Stimulated activated CD4-positive, alpha-beta T cell treated with anti-CD3 and anti-CD28 coated beads, TNF-alpha, amount 100 ng/mL, for 48 hours (primary cell): ENCODE data around the gene PLXNA2.
A peak's percentile ranks its signal among the peaks of the same experiment; 100 is the strongest.

Experiments used
- DNase-seq, 3 donors: peaks; one replicate each; pipeline ENCODE4 v3.0.0-alpha.2; 2020; ENCODE audit warnings: low read depth in 3 of 3

PLXNA2 gene

GRCh38 chr1:208002078-208002477 lies 242.1 kb downstream of the PLXNA2 start:
- DNase-seq = no peak

GRCh38 chr1:208000504-208000903 lies 243.7 kb downstream of the PLXNA2 start:
- no peak for DNase-seq

DNA sequence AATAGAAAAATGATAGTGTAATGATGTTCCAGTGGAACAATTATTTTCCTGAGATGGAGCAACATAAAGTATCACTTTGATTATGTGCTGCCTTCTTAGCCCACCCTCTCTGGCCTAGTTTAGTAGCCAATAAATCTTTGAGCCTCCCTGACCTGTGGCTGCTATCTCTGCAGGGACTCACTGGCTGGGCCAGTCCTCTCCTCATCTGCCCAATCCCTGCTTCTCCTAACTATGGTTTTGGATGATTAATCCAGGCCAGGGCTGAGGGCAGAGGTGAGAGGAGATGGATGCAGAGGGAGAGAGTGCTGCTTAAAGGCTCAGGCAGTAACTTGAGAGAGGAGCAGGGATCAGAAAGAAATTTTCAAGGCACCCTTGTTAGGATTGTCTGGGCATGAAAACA lies 244.2 kb downstream of the PLXNA2 start:
- no peak for DNase-seq

- no peak for DNase-seq
These were observed 244.8 kb downstream of the PLXNA2 start for GRCh38 chr1:207999274-207999915.

DNA sequence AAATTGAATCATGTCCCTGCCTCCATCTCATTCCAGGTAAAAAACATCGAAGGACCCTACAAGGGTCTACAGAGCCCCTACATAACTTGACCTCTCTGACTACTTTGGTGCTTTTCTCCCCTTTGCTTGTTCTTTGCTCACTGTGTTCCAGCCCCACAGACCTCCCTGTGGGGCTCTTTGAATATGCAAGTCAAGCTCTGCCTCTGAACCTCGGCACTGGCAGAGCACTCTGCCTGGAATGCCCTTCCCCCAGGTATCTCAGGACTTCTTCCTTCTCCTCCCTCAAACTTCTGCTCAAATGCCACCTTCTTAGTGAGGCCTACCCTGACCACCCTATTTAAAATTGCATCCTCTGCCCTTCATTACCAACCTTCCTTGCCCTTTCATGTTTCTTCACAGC lies 245.5 kb downstream of the PLXNA2 start:
- DNase-seq = no peak

DNA sequence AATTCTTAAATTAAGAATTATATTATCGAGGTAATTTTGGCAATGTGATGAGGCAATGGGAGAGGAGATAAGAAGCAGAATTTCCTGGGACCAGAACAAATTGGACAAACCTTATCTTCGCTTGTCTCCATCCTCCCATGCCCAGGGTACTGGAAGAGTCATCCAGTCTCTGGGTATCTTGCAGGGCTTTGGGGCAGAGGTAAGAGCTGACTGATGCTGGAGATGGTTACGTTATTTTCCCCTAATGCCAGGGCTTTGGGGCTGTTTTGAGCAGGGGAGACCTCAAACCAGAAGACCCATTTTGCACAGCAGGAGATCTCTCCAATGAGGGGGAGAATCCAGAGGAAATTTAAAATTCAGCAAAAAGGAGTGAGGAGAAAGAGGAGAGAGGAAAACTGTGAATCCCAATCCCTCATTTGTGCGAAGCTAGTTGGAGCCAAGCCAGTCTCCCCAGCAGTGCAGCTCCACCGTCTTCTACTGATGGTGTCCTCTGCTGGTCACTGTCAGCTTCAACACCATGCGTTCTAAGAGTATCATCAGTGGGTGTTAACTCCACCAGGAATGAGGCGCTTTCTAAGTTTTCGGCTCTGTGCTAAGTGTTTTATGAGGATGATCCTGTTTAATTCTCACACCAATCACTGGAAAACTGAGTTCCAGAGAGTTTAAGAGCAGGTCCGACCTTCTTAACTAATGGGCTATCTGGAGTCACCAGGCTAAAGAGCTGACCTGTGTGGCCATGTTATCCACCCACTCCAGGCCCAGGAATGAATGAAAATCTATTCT lies 246.5 kb downstream of the PLXNA2 start:
- peak; percentile 14 to 45 (median 15) for DNase-seq

DNA sequence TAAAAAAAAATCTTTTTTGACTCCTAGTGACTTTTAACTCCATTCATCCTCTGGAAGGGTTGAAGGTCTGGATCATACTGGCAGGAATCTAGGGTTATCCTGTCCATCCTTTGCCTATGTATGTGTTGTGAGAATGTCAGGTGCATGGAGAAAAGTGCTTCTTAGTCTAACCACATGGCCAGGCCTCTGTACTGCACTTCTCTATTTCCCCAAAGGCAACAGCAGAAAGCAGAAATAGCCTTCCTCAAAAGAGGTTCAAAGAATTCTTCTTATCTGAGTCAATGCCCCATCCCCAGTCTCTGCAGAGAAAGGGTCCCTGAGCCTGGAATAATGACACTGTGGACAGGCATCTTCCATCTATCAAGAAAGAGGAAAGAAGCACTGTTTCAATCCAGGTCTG lies 247.5 kb downstream of the PLXNA2 start:
- DNase-seq = no peak

GRCh38 chr1:207995576-207995975 lies 248.6 kb downstream of the PLXNA2 start:
- DNase-seq = no peak

- no peak for DNase-seq
These were observed 250.4 kb downstream of the PLXNA2 start for GRCh38 chr1:207993477-207994445.

GRCh38 chr1:207992677-207993236 lies 251.4 kb downstream of the PLXNA2 start:
- DNase-seq = no peak

DNA sequence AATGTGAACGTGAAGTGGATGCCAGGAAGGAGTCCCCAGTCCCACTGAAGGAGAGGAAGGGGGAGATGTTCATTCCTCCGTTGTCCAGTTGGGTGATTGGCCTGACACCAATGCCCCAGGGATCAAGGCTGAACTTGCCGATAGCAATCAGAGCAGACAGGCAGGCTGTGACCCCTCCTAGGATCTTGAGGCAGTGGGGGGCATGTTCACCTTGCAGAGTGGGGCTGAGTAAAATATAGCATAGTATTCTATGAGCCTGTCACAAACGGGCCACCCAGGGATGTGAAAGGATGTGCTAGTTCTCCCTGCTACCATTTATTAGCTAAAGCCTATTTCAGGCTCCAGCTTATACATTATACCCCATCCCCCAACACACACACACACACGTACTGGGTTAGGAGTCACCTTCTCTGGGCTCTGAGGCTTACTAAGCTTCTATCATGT lies 252.6 kb downstream of the PLXNA2 start:
- DNase-seq = no peak

DNA sequence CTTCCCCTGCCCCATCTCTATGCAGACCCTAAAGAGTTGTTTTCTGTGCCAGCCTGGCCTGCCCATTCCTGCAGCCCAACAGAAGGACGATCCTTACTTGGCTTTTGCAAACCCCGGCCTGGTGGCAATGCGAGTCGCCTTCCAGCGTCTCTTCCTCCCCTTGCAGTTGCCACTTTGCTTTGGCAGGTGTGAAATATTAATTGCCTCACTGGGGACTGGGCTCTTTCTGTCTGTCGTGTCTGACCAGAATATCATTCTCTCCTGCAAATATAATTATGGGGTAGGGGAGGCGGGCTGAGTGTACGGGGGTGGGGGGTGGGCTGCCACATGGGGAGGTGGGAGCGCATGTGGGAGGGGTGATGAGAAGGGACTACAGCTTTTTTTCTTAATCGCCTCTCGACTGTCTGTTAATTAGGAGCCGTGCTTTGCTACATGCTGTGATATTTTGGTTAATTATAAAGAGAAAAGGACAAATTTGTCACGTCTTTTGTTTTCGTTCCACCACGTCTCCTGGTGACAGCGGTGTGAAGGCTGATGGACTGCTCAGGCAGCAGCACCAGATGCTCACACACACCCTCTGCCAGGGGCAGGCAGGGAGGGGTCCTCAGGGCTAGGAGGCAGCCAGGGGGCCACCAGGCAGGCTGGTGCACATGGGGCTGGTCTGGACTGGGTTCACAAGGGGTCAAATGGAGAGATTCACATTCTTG lies 253.2 kb downstream of the PLXNA2 start:
- DNase-seq = no peak

DNA sequence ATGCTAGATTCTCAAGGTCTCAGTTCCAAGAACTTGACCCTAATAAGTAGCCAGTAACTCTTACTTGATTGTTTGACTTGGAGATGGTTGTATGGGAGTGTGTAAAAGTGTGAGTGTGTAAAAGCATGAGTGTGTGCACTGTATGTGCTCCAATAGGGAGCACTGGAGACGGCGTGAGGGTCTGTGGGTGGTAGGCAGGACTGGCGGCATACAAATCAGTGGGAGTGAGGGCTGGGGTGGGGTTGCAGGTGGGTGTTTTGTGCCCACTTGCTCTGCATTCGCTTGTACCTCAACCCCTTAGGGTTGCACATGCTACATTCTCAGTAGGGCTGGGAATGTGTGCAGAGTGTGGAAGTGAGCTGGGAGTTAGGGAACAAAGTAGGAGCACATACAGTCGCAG lies 253.7 kb downstream of the PLXNA2 start:
- no peak for DNase-seq

- no peak for DNase-seq
These were observed 255.6 kb downstream of the PLXNA2 start for GRCh38 chr1:207988326-207989165.

DNA sequence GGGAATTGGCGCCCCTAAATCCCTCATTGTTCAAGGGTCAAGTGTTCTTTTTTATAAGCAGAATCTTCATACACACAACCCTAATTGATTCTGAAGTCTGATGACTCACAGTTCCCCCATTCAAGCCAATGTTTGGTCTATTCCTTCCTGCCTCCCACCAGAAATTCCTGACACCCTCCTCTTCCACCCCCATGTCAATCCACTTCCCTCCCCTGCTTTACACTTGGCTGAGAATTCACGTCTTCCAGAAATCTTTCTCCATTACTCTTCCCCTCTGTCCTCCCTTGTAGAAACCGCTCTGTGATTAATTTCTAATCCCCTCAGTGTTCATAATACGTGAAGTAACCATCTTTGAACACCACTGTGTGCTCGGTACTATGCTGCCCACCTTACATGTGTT lies 257.0 kb downstream of the PLXNA2 start:
- DNase-seq = no peak

DNA sequence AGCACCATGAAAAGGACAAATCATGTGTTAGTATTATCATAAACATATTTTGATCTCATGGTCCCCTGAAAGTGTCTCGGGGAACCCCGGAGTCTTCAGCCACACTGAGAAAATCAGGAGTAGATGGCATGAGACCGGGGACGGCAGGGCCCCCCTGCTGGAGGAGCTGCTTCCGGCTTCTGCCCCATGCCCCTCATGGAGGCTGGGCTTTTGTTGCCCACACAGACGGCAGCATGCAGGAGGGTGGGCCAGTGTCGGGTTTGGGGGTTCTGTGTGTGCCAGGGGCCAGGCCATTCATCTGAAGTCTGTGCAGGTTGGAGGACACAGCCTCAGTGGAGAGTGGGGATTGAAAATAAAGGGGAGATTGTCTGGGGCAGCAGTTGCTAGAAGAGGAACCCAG lies 258.2 kb downstream of the PLXNA2 start:
- DNase-seq = no peak

GRCh38 chr1:207984831-207985572 lies 259.2 kb downstream of the PLXNA2 start:
- no peak for DNase-seq

DNA sequence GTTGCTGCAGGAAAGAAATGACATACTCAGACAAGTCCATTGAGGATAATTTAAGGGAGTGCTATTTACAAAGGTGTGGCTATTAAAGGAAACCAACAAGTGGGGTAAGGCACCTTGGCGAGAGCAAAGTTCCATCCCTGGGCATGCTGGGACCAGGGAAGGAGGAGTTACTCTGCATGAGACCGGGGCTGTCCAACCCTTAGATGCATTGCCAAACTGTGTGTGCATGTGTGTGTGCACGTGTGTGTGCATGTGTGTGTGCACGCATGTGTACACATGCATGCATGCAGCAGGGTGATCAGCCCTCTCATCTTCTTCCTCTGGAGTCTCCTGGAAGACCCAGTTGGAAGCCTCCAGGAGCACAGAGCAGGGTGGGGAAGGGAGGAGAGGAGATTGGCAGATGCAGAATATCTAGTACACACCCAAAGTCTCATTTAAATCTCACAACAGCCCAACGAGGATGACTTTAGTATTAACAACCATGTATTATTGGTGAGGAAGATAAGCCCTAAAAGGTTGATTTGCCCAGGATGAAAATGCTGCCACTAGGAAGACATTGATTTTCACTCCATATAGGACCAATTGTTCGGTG lies 261.0 kb downstream of the PLXNA2 start:
- DNase-seq = no peak

- no peak for DNase-seq
These were observed 262.2 kb downstream of the PLXNA2 start for GRCh38 chr1:207981976-207982375.
